Astrocyte of the spinal cord (primary cell): ENCODE data around the gene CEP170B.

ENCODE experiments used
- DNase-seq: peaks from one replicate; pipeline ENCODE4 v3.0.0; 2011; ENCODE audit warnings: low read depth, low spot score
- H3K4me3 ChIP-seq: 2 replicates; pipeline ENCODE4 v1.5.1; 2011; ENCODE audit warnings: low read depth, mild to moderate bottlenecking, low read length, moderate library complexity
- CTCF ChIP-seq: IDR thresholded peaks from 2 replicates; pipeline ENCODE4 v1.5.1; 2012; ENCODE audit warnings: low read depth, mild to moderate bottlenecking, low read length, inconsistent platforms
- in situ Hi-C: cut with HindIII; loops from 2 replicates; pipeline ENCODE4 v1.10.0; 2017; ENCODE audit warnings: low sequenced_read_pairs

Gene CEP170B

GRCh38 chr14:104933746-104934733 is 69.0 kb downstream of the CEP170B start:
- no peak for TF ChIP-seq CTCF
- in situ Hi-C loops: no loop called here
- no peak overlapping the region for H3K4me3 ChIP-seq
- no peak for DNase-seq

- TF ChIP-seq CTCF: no peak
- H3K4me3 ChIP-seq: no peak overlapping the region
- DNase-seq: no peak
- in situ Hi-C loops: no loop called here
Observed at GRCh38 chr14:104935026-104935650, 70.1 kb downstream of the CEP170B start.

DNA sequence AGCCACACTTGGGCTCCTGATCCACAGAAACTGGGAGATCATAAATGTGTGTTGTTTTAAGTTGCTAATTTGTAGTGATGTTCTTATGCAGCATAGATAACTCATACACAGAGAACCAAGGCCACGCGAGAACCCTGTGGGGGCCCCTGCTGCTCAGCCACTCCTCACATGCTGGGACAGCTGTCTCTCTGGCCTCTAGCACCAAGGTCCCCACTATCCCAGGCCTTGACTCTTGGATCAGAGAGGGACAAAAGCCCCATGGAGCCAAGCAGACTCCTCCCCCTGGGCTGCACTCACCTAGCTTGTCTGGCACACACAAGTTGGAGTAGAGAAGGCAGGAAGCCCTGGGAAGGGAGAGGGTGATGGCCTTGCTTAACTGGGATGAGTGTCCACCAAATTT is 70.9 kb downstream of the CEP170B start:
- no peak for DNase-seq
- no peak for TF ChIP-seq CTCF
- in situ Hi-C loops: no loop called here
- H3K4me3 ChIP-seq: no peak overlapping the region

DNA sequence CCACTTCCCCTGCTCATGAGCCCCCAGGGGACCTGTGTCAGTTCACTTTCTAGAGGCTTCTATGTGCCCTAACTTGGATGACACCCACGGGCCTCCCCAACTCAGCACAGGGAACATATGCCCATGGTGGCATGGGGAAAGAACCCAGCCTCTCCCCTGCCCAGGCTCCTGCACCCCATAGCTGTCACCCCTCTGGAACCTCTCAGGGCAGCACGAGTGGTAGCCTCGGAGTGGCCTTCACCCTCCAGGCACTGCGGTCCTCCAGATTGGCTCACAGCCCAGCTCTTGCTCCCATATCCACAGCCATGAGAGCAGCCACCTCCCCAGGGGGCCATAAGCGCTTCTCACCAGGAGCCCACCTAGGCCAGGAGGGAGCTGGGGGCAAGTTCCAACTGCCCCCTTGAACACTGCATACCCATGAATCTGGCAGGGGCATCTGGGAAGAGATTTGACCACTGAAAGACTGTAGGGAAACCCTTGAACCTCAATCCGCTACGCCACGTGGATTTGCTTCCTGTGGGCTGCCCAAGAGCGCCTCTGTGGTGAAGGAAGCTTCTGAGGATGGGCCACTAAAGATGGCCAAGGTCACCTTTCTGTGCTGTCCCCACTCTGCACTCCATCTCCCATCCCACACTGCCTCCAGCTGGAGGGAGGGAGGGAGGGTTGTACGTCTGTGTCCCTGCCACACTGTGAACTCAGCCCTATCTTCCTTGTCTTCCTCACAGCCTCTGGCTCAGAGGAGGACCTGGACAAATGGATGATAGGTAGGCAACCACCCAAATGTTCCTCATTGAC is 71.5 kb downstream of the CEP170B start:
- no peak for DNase-seq
- in situ Hi-C loops: no loop called here
- H3K4me3 ChIP-seq: no peak overlapping the region
- no peak for TF ChIP-seq CTCF

DNA sequence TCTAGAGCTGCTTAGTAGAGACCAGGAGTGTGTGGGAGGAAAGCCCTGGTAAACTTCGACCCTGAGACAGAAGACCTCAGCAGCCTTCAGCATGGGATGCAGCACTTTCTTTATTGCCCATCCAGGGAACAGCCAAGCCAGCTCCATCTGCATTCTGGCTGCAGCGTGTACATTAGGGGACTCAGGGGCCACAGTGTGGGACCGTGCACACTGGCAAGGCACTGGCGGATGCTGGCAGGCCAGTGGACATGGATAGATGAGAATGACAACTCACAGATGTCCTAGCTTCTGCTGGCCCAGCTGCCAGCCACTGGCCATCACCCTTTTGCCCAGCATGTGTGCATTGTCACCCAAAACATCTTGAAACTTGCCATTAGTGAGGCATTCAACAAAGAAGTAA is 72.1 kb downstream of the CEP170B start:
- H3K4me3 ChIP-seq: no peak overlapping the region
- no peak for TF ChIP-seq CTCF
- DNase-seq: no peak
- in situ Hi-C loops: no loop called here

DNA sequence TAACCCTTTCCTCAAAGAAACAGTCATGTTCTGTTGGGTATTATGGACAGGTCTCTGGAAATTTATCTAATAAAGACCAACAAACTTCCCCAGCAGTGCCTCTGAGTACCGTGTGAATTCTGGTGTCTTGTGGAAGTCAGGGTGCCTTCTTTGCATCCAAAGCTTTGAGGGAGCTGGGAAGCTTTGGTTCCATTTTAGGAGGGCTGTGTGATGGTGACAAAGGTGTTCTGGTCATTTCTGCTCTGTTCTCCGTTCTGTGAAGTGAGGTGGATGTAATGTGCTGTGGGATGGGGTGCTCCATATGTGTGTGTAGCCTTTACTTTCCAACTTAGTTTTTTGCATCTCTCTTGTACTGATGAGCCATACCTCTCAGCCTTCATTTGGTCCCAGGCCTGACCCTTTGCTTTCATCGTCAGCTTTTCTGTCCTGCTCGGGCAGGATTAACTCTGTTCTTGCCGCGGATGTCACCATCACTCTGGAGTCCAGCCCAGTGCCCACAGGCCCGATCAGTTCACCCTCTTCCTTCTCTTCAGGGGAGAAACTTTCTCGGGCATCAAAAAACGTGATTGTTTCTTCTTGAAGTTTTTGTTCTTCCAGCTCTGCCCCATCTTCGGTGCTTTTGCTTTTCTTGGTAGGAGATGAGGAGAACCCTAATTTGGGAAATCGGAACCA is 72.8 kb downstream of the CEP170B start:
- in situ Hi-C loops: no loop called here
- H3K4me3 ChIP-seq: no peak overlapping the region
- no peak for TF ChIP-seq CTCF
- DNase-seq: no peak
